Heart right ventricle (tissue), 16 donors: ENCODE results near the gene DTNBP1. TPM values are rescaled to one million over a fixed set of nuclear protein-coding genes. Genes with fewer than 3 reads are reported as not detected.
A peak's percentile ranks its signal among the peaks of the same experiment; 100 is the strongest.
"Not testable (repeated sequence)": the region's sequence is repeated elsewhere in the genome, so short reads cannot be mapped to it uniquely, and the experiment has no call there.

Experiments
- ATAC-seq, 8 donors: fragments of 200-7000 bp; cut with Tn5 transposase; one replicate each; pipeline ENCODE4 v1.9.1; 2020; ENCODE audit warnings: mild to moderate bottlenecking in 8 of 8, moderate library complexity in 8 of 8, moderate number of reproducible peaks in 1 of 8
- DNase-seq, 2 donors: peaks; one replicate each; pipeline ENCODE4 v3.0.0-alpha.2; 2020
- H3K27ac ChIP-seq, 10 donors: fragments of 200-600 bp; sonication (generic) in 2 of 10; one replicate each; pipeline versions ENCODE4 v1.5.0 to v1.8.0; 2020 to 2022; ENCODE audit warnings: mild to moderate bottlenecking in 3 of 10
- H3K27me3 ChIP-seq, 7 donors: fragments of 200-600 bp; one replicate each; pipeline ENCODE4 v1.8.0; 2021 to 2022; ENCODE audit warnings: mild to moderate bottlenecking in 2 of 7
- H3K36me3 ChIP-seq, 9 donors: fragments of 200-600 bp; sonication (generic) in 1 of 9; one replicate each; pipeline versions ENCODE4 v1.5.0 to v1.8.0; 2020 to 2022; ENCODE audit warnings: mild to moderate bottlenecking in 2 of 9
- H3K4me1 ChIP-seq, 9 donors: fragments of 200-600 bp; sonication (generic) in 1 of 9; one replicate each; pipeline versions ENCODE4 v1.5.0 to v1.8.0; 2020 to 2022; ENCODE audit warnings: mild to moderate bottlenecking in 4 of 9
- H3K4me3 ChIP-seq, 10 donors: fragments of 200-600 bp; sonication (generic) in 2 of 10; one replicate each; pipeline versions ENCODE4 v1.5.0 to v1.8.0; 2020 to 2022; ENCODE audit warnings: mild to moderate bottlenecking in 7 of 10, moderate library complexity in 2 of 10
- H3K9me3 ChIP-seq, 11 donors: fragments of 200-600 bp in 10 of 11; sonication (generic) in 2 of 11; one replicate each; pipeline versions ENCODE4 v1.5.0 to v1.8.0; 2013 to 2022; ENCODE audit warnings: mild to moderate bottlenecking in 2 of 11, control low read depth in 1 of 11, moderate library complexity in 1 of 11
- CTCF ChIP-seq, 9 donors: fragments of 200-600 bp; sonication (generic) in 2 of 9; IDR thresholded peaks; one replicate each; pipeline versions ENCODE4 v1.5.0 to v1.8.0; 2021 to 2022; ENCODE audit warnings: antibody characterized with exemption in 9 of 9, mild to moderate bottlenecking in 5 of 9, moderate library complexity in 1 of 9
- WGBS, 2 donors: extraction: QIAGEN DNeasy Blood & Tissue Kit; methylation state at CpG; one replicate each; pipeline ENCODE4 v1.1.7; 2013; ENCODE audit warnings: inconsistent platforms in 1 of 2; 5-methylcytosine and 5-hydroxymethylcytosine counted together
- intact Hi-C, 10 donors: fragments of 100-400 bp; cut with DNase I; formaldehyde crosslinking; loops; one replicate each; pipeline versions ENCODE4 v1.11.1 to v1.14.2; 2022
- polyA plus RNA-seq, 2 donors: library from polyadenylated mRNA; stranded (reverse); fragments of 200-250 nt; gene quantifications; one replicate each; pipeline ENCODE4 v1.2.3, GENCODE V29; 2013
- total RNA-seq, 10 donors: library from RNA; stranded (reverse); fragmentation: NEBNext Ultra II Directional in 3 of 10; extraction: Animal tissue kit (Norgen Biotek cat#: 25700) in 3 of 10; gene quantifications; one replicate each; pipeline versions ENCODE4 v1.2.1 to v1.2.4, GENCODE V29; 2021 to 2023
- donor health status: Arrhythmogenic right ventricular cardiomyopathy.
- donor health status: ischemic (EF 13 %, LVEDD 7.1; RV severe dilation, severe dysfunction).
- donor health status: healthy with polysubstance abuse.
- donor health status: DM: no; HTN: yes; CAD: no.
- donor health status: DM: no; HTN: no; CAD: no.
- donor health status: ischemic (EF 25% LVEDD 6.9; RV normal size, moderate dysfunction).
- donor health status: ischemic (EF 25% LVEDD 5.7; RV mildly dilated, moderate dysfunction).
- donor health status: healthy.
- donor health status: DM: yes; HTN: yes; CAD: no.
- donor health status: Ischemic cardiomyopathy.
- donor health status: ischemic (EF 35%, LVEDD 5.7; RV mildly dilated, moderate dysfunction).
- donor health status: nonischemic (EF 11% LVEDD 7.7; RV severe dilation, severe dysfunction).
- donor health status: DM: yes; HTN: yes; CAD: no.
- donor health status: PGD.
- donor health status: ischemic (EF 29% LVEDD 5.4; RV normal size, mild dysfunction).
- donor health status: nonischemic (EF 23%, LVEDD 6.1; RV moderate dilation, normal function).

Gene DTNBP1
- total and polyA plus RNA-seq, 12 donors: 5.0 to 27.5 (median 18.4) TPM

- intact Hi-C loops: no loop called here
- peak in 2 of 8 donors; percentile 44 to 47 for ATAC-seq
- WGBS, 2 donors: 84 to 85% methylated on average over 4 of the region's 4 CpGs
These were observed 118.4 kb downstream of the DTNBP1 start for GRCh38 chr6:15544321-15544900.

GRCh38 chr6:15543332-15543917 lies 119.4 kb downstream of the DTNBP1 start:
- H3K27me3 ChIP-seq, H3K4me3 ChIP-seq, DNase-seq, intact Hi-C loops, H3K36me3 ChIP-seq, H3K9me3 ChIP-seq, ATAC-seq: not testable (repeated sequence)
- 98% methylated on average over 5 of the region's 5 CpGs for WGBS, 2 donors
- Histone ChIP-seq H3K27ac (peak overlapping the region in 1 of 10 donors; percentile 33), H3K4me1 (peaks cover 0 to 32% (median 0%) of the 10 kb centered on the region in 9 donors)

More at GRCh38 chr6:15544321-15544900, 118.4 kb downstream of the DTNBP1 start:
- Histone ChIP-seq H3K36me3 (no peaks in the 10 kb centered on the region), H3K9me3 (peaks cover 0 to 10% (median 0%) of the 10 kb centered on the region in 11 donors), H3K27me3 (no peaks in the 10 kb centered on the region), H3K4me1 (peaks cover 0 to 32% (median 0%) of the 10 kb centered on the region in 9 donors), H3K27ac (peak overlapping the region in 1 of 10 donors; percentile 33), H3K4me3 (no peak overlapping the region)
- no peak for TF ChIP-seq CTCF (IDR thresholded peaks at IDR 0.05)
- no peak for DNase-seq

GRCh38 chr6:15539722-15540270 lies 123.0 kb downstream of the DTNBP1 start:
- Histone ChIP-seq H3K9me3 (peaks cover 0 to 10% (median 0%) of the 10 kb centered on the region in 11 donors), H3K27me3 (no peaks in the 10 kb centered on the region), H3K4me3 (no peak overlapping the region), H3K4me1 (peaks cover 0 to 52% (median 14%) of the 10 kb centered on the region in 9 donors), H3K36me3 (no peaks in the 10 kb centered on the region), H3K27ac (no peak overlapping the region)
- no peak for TF ChIP-seq CTCF (IDR thresholded peaks at IDR 0.05)
- WGBS, 2 donors: 82 to 85% methylated on average over 7 of the region's 7 CpGs
- ATAC-seq: no peak
- intact Hi-C loops: no loop called here
- DNase-seq: no peak

GRCh38 chr6:15538766-15539495 lies 123.9 kb downstream of the DTNBP1 start:
- no peak overlapping the region for H3K4me3 ChIP-seq
- intact Hi-C loops: no loop called here
- H3K36me3 ChIP-seq: no peaks in the 10 kb centered on the region
- TF ChIP-seq CTCF (IDR thresholded peaks at IDR 0.05): no peak
- WGBS, 2 donors: 85 to 90% methylated on average over 9 of the region's 9 CpGs
- ATAC-seq (no peak), DNase-seq (no peak)
- no peaks in the 10 kb centered on the region for H3K27me3 ChIP-seq
- H3K9me3 ChIP-seq: peaks cover 0 to 4% (median 0%) of the 10 kb centered on the region in 11 donors
- H3K4me1 ChIP-seq: peaks cover 0 to 49% (median 13%) of the 10 kb centered on the region in 9 donors
- H3K27ac ChIP-seq: no peak overlapping the region
